GM12872 (cell line): ENCODE results near the gene PATL2.

Experiments
- TF ChIP-seq, protein P1 (sequence below): IDR thresholded peaks from 3 replicates; pipeline ENCODE4 v1.5.1; 2011; ENCODE audit warnings: low read depth, mild to moderate bottlenecking, low read length, moderate library complexity; ENCODE audit not compliant: insufficient read depth

The PATL2 gene

DNA sequence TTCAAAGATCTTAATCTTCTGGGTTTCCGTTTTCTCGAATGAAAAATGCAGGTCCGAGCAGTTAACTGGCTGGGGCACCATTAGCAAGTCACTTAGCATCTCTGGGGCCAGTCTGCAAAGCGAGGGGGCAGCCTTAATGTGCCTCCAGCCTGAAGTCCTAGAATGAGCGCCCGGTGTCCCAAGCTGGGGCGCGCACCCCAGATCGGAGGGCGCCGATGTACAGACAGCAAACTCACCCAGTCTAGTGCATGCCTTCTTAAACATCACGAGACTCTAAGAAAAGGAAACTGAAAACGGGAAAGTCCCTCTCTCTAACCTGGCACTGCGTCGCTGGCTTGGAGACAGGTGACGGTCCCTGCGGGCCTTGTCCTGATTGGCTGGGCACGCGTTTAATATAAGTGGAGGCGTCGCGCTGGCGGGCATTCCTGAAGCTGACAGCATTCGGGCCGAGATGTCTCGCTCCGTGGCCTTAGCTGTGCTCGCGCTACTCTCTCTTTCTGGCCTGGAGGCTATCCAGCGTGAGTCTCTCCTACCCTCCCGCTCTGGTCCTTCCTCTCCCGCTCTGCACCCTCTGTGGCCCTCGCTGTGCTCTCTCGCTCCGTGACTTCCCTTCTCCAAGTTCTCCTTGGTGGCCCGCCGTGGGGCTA, at the start of gene PATL2, which contains the start of gene B2M:
PATL2 (minus strand) TSS at position 228 of the 647 bp plus-strand sequence. CDS start 34,833 bp downstream, outside the sequence.
B2M (plus strand) TSS at position 422 of the 647 bp plus-strand sequence; CDS start at position 452, 30 bp downstream.
- TF ChIP-seq, protein P1, sequence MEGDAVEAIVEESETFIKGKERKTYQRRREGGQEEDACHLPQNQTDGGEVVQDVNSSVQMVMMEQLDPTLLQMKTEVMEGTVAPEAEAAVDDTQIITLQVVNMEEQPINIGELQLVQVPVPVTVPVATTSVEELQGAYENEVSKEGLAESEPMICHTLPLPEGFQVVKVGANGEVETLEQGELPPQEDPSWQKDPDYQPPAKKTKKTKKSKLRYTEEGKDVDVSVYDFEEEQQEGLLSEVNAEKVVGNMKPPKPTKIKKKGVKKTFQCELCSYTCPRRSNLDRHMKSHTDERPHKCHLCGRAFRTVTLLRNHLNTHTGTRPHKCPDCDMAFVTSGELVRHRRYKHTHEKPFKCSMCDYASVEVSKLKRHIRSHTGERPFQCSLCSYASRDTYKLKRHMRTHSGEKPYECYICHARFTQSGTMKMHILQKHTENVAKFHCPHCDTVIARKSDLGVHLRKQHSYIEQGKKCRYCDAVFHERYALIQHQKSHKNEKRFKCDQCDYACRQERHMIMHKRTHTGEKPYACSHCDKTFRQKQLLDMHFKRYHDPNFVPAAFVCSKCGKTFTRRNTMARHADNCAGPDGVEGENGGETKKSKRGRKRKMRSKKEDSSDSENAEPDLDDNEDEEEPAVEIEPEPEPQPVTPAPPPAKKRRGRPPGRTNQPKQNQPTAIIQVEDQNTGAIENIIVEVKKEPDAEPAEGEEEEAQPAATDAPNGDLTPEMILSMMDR = no peak

DNA sequence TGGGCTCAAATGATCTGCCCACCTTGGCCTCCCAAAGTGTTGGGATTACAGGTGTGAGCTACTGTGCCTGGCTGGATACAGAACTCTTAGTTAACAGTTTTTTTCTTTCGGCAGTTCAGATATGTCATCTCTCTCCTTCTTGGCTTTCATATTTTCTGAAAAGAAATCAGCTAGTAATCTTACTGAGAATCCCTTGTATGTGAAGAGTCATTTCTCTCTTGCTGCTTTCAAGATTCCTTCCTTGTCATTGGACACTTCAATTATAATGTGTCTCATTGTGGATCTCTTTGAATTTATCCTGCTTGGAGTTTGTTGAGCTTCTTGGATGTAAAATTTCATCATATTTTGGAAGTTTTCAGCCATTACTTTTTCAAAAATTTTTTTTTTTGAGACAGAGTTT, 42.2 kb upstream of the PATL2 start:
- TF ChIP-seq, protein P1 = no peak

DNA sequence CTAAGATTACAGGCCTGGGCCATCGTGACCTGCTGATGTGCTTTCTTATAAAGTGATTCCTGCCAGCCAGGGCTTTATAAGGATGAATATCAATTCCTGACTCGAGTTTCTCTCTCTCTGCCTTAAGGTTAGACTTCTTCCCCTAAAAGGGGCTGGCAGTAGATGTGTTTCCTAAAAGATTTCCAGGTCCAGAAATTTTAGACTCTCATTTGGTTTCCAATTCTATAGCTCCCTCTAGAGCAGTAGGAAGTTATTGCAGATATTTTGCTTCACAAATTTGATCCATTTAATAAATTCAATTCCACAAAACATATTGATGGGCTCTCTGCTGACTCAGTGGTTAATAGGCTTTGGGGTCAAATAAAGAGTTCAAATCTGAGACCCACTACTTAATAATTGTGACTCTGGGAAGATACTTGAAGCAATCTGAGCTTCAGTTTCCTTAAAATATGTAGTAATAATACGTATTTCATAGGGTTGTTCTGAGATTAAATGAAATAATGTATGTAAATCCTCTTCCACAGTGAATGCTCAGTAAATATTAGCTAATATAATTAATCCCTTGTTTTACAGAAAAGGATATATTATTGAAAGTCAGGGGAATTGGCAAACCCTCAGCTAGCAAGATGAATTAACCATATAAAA, 27.3 kb upstream of the PATL2 start:
- TF ChIP-seq, protein P1 = peak; percentile 65

DNA sequence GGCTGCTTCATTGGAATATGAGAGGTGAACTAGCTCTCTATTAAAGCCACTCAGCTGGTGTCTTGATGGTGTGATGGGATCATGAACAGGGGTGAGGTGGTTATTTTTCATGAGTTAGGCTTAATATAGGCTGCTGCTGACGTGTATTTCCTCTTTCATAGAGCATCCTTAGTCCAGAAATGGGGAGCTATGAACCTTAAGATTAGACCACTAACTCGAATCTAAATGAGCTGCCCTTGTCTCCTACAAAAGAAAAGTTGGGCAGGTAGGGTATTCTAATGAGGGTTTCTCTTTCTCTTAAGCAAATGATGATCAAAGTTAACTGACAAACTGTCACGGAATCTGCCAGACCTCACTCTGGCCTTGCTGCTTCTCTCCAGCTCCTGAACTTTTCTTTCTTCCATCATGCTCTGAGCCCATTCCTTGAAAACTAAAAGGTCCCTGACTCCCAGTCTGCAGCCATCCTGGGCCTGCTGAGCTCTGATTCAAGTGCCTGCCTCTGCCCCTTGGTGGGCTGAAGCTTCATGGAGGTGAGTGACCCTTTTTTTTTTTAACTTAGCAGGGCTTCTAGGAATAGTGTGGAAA, 25.1 kb upstream of the PATL2 start, which contains the start of gene TRIM69:
TRIM69 (plus strand) TSS at position 348 of the 585 bp plus-strand sequence; CDS start at position 525, 177 bp downstream.
- TF ChIP-seq, protein P1 = no peak

- TF ChIP-seq, protein P1 = no peak
These were observed 24.5 kb upstream of the PATL2 start for GRCh38 chr15:44735482-44736180.

DNA sequence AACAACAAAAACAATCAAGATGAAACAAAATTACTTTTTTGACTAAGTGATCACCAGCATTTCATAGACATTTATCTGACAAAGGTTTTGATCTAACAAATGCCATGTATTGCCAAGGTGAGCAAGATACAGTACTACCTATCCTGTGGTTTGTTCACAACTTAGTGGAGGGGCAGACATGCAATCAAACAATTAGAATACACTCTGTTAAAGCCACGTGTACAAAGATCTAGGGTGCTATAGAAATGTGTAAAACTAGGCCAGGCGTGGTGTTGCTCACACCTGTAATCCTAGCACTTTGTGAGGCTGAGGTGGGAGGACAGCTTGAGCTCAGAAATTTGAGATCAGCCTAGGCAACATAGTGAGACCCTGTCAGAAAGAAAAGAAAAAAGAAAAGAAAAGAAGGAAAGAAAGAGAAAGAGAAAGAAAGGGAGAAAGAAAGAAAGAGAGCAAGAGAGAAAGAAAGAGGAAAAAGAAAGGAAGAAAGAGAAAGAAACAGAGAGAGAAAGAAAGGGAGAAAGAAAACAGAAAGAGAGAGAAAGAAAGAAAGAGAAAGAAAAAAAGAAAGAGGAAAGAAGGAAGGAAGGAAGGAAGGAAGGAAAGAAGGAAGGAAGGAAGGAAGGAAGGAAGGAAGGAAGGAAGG, 23.8 kb upstream of the PATL2 start:
- TF ChIP-seq, protein P1 = no peak
